Muscle layer of duodenum (tissue), 2 donors: ENCODE data around the gene RAX2.
A peak's percentile ranks its signal among the peaks of the same experiment; 100 is the strongest.

Experiments used
- H3K27ac ChIP-seq: one replicate; pipeline ENCODE4 v1.7.0; 2013; ENCODE audit warnings: mild to moderate bottlenecking, low read length
- H3K27me3 ChIP-seq: one replicate; pipeline ENCODE4 v1.7.0; 2013; ENCODE audit warnings: low read depth, mild to moderate bottlenecking, control low read depth, low read length
- H3K36me3 ChIP-seq, 2 donors: one replicate each; pipeline ENCODE4 v1.7.0; 2013; ENCODE audit warnings: low read length in 2 of 2, control low read depth in 1 of 2, mild to moderate bottlenecking in 1 of 2; ENCODE audit not compliant: insufficient read depth in 2 of 2, control insufficient read depth in 1 of 2
- H3K4me1 ChIP-seq, 2 donors: one replicate each; pipeline ENCODE4 v1.7.0; 2013; ENCODE audit warnings: low read length in 2 of 2, mild to moderate bottlenecking in 2 of 2, control low read depth in 1 of 2, moderate library complexity in 1 of 2; ENCODE audit not compliant: insufficient read depth in 2 of 2, control insufficient read depth in 1 of 2
- H3K4me3 ChIP-seq, 2 donors: one replicate each; pipeline ENCODE4 v1.7.0; 2013; ENCODE audit warnings: low read length in 2 of 2, low read depth in 1 of 2, mild to moderate bottlenecking in 1 of 2
- H3K9me3 ChIP-seq, 2 donors: one replicate each; pipeline ENCODE4 v1.7.0; 2013; ENCODE audit warnings: low read length in 2 of 2, control low read depth in 1 of 2, mild to moderate bottlenecking in 1 of 2; ENCODE audit not compliant: control insufficient read depth in 1 of 2
- donor health status: healthy.

The RAX2 gene

DNA sequence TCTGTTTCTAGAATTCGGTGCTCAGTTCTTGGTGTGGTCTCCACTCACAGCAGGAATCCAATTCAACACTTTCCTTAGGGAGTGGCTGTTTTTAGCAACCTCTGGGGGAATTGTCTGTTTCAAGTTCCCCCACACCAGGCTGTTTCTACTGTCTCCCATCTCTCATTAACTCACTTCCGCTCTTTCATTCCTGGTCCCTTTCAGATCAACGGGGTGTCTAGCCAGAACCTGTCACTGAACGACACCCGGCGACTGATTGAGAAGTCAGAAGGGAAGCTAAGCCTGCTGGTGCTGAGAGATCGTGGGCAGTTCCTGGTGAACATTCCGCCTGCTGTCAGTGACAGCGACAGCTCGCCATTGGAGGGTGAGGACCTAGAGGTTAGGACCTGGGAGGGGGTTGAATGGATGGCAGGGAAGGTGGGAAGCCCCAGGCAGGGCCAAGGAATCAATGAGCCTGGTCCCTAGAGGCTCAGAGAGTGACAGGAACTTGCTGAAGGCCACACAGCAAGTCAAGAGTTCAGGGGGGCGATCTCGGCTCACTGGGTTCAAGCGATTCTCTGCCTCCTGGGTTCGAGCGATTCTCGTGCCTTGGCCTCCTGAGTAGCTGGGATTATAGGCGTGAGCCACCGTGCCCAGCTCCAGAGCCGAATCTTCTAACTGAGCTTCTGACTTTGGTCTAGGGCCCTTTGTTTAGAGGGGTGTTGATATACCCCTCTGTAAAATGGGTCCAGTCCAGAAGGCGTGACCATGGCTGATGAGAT lies 38.3 kb downstream of the RAX2 start:
- peaks cover 0 to 6% of the 10 kb centered on the region in 2 donors for H3K9me3 ChIP-seq
- no peak overlapping the region for H3K27ac ChIP-seq
- no peak overlapping the region for H3K4me3 ChIP-seq
- no peaks in the 10 kb centered on the region for H3K36me3 ChIP-seq
- H3K27me3 ChIP-seq = no peaks in the 10 kb centered on the region
- H3K4me1 ChIP-seq = no peaks in the 10 kb centered on the region

DNA sequence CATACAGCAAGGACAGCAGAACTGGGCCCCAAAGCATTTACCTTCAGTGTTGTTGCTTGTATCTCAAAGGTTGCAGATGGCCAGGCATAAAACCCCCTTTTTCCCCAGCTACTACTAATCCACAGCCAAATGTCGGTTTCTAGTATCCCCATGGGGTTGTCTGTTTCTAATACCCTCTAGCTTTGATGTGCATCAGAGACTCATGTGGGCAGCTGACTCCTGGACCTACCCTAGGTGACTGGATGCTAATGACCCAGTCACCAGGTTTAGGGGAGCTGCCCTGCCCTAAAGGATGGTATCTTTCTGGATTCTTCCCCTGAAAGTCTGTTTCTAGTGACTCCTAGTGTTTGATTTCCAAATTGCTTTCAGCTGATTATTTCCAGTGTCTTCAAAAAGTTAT lies 39.9 kb downstream of the RAX2 start:
- no peak overlapping the region for H3K27ac ChIP-seq

DNA sequence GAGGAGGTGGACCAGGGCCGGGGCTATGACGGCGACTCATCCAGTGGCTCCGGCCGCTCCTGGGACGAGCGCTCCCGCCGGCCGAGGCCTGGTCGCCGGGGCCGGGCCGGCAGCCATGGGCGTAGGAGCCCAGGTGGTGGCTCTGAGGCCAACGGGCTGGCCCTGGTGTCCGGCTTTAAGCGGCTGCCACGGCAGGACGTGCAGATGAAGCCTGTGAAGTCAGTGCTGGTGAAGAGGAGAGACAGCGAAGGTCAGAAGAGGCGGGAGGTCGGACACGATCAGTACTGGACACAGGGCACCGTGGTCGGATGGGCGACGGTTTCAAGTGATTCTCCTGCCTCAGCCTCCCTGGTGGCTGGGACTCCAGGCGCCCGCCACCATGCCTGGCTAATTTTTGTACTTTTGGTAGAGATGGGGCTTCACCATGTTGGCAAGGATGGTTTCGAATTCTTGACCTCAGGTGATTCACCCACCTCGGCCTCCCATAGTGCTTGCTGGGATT lies 41.5 kb downstream of the RAX2 start:
- Histone ChIP-seq H3K9me3 (peaks cover 0 to 8% of the 10 kb centered on the region in 2 donors), H3K4me3 (no peak overlapping the region), H3K36me3 (no peaks in the 10 kb centered on the region), H3K4me1 (no peaks in the 10 kb centered on the region), H3K27me3 (no peaks in the 10 kb centered on the region), H3K27ac (no peak overlapping the region)

More for the DNA sequence above, 39.9 kb downstream of the RAX2 start:
- H3K36me3 ChIP-seq = no peaks in the 10 kb centered on the region
- no peaks in the 10 kb centered on the region for H3K4me1 ChIP-seq
- H3K9me3 ChIP-seq = peaks cover 0 to 8% of the 10 kb centered on the region in 2 donors
- H3K27me3 ChIP-seq = no peaks in the 10 kb centered on the region
- no peak overlapping the region for H3K4me3 ChIP-seq

DNA sequence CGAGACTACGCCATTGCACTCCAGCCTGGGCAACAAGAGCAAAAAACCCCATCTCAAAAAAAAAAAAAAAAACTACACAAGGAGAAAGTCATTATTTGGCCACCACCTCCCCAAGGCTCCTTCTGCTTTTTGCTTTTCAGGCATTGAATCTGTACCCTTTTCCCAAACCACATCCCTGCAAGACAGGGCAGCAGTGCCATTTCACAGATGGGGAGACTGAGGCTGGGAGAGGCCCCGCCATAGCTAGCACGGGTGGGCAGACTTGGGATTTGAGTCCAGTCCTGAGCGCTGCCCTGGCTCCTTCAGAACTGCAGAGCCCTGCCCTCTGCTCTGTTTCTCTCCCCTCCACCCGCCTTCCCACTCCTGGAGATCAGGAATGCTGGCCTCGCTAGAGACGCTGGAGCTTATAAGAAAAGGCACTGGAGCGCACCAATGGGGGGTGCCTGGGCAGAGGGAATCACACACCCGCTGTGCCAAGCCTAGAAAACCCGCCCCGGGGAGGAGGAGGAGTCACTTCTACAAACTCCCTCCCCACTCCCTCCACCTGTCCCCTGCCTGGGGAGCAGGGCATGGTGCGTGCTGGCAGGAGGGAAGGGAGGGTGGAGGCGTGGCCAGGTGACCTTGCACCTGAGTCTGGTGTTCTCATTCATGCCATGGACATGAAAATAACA lies 46.3 kb downstream of the RAX2 start:
- no peak overlapping the region for H3K27ac ChIP-seq
- H3K4me1 ChIP-seq = peaks cover 0 to 16% of the 10 kb centered on the region in 2 donors
- no peak overlapping the region for H3K4me3 ChIP-seq
- no peaks in the 10 kb centered on the region for H3K36me3 ChIP-seq
- H3K27me3 ChIP-seq = peaks cover 12% of the 10 kb centered on the region
- H3K9me3 ChIP-seq = peaks cover 0 to 8% of the 10 kb centered on the region in 2 donors

DNA sequence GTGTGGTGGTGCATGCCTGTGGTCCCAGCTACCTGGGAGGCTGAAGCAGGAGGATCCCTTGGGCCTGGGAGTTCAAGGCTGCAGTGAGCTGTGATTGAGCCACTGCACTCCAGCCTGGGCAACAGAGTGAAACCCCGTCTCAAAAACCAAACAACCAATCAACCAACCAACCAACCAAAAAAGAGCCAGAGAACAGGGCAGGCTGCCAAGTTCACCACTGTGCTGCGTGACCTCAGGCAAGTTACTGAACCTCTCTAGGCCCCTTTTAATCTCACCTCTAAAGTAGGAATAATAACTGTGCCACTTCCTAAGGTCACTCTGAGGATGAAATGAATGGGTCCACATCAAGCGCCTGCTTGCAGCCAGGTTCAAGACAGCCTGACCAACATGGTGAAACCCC lies 46.9 kb downstream of the RAX2 start:
- Histone ChIP-seq H3K27me3 (peaks cover 12% of the 10 kb centered on the region), H3K4me3 (no peak overlapping the region), H3K9me3 (peaks cover 0 to 8% of the 10 kb centered on the region in 2 donors), H3K36me3 (no peaks in the 10 kb centered on the region), H3K4me1 (peaks cover 0 to 16% of the 10 kb centered on the region in 2 donors), H3K27ac (no peak overlapping the region)

DNA sequence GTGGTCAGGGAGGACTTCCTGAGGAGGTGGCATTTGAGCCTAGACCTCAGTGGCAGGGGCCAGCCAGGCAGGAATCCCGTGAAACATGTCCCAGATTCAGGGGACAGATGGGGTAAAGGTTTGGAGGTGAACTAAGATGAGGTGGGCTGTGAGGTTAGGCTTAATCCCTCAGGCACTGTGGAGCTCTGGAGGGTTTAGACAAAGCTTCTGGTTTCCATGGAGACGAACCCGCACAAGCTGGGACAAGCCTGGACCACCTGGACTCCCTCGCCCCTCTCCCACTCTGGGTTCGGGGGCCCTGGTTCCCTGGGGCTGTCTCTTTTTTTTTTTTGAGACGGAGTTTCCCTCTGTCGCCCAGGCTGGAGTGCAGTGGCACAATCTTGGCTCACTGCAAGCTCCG lies 48.1 kb downstream of the RAX2 start:
- H3K9me3 ChIP-seq = peaks cover 0 to 3% of the 10 kb centered on the region in 2 donors
- H3K4me1 ChIP-seq = peaks cover 0 to 16% of the 10 kb centered on the region in 2 donors
- H3K27me3 ChIP-seq = peaks cover 17% of the 10 kb centered on the region
- no peaks in the 10 kb centered on the region for H3K36me3 ChIP-seq
- H3K4me3 ChIP-seq = no peak overlapping the region
- no peak overlapping the region for H3K27ac ChIP-seq

DNA sequence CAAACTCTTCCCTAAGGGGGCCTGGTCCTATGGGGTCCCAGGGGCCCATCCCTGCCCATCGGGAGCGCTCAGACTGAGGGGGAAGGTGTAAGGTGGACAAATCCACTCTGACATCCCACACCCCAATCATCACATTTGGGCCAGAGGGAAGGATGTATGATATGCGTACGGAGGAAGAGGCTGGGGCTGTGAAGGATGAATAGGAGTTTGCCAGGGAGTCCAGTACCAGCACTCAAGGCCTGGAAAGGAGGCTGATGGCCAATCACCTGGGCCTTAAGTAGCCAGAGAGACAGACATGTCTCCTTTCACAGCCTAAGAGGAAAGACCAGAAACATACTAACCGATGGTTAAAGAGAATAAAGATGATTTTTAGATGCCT lies 48.9 kb downstream of the RAX2 start:
- H3K4me1 ChIP-seq = peaks cover 0 to 16% of the 10 kb centered on the region in 2 donors
- no peak overlapping the region for H3K27ac ChIP-seq
- peaks cover 17% of the 10 kb centered on the region for H3K27me3 ChIP-seq
- H3K9me3 ChIP-seq = no peaks in the 10 kb centered on the region
- H3K4me3 ChIP-seq = no peak overlapping the region
- no peaks in the 10 kb centered on the region for H3K36me3 ChIP-seq

DNA sequence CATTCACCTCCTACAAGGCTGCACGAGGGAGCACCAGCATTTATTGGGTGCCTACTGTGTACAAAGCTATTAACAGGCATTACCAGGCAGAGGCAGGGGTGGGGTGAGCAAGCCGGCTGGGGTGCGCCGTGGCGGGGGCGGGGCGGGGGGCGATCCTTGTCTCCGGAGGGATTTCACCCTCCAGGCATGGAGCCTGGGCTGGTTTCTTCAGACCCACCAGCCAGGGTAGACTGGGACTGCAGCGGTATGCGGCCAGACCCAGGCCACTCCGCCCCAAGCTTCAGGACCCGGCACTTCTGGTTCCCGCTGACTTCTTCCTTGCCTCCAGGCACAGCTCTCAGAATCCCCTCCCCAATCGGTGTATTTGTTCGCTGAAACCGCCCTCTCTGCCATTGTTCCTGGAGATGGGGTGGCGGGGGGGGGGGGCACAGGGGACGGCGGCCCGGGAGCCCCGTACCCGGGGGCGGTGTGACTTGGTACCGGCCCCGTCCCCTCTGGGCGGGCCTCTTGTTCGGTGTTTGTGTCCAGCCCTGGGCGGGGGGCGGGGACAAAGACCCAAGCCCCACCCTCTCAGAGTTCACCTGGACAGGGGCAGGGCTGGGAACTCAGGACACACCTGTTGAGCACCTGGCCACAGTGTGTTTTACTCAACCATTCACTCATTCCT lies 49.5 kb downstream of the RAX2 start:
- Histone ChIP-seq H3K4me3 (peak overlapping the region in 1 of 2 donors; percentile 42), H3K27ac (no peak overlapping the region), H3K4me1 (peaks cover 0 to 16% of the 10 kb centered on the region in 2 donors), H3K36me3 (no peaks in the 10 kb centered on the region), H3K27me3 (peaks cover 17% of the 10 kb centered on the region), H3K9me3 (no peaks in the 10 kb centered on the region)

DNA sequence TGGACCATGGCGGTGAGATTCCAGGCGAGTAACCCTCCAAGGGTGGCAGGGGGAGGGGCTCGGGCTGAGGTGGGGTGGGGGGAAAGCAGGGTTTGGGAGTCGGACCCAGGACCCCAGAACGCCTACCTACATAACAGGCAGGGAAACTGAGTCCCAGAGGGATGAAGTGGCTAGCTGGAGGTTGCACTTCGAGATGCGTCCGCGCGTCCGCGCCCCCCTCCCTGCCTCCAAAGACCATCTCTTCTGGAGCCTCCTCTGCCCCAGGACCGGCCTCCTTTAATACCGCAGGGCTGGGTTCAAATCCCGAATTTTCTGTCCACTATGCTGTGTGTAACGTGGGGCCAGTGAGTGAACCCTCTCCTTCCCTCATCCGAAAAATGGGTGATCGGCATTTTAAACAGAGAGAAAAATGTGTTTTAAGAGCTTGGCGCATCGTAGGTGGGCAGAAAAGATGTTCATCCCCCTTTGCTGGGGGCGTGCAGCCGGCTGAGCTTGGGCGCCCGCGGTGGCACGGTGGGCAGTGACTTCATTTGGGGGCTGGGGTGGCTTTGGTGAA lies 50.1 kb downstream of the RAX2 start:
- Histone ChIP-seq H3K4me3 (peak overlapping the region in 1 of 2 donors; percentile 42), H3K27me3 (peaks cover 17% of the 10 kb centered on the region), H3K4me1 (peaks cover 0 to 16% of the 10 kb centered on the region in 2 donors), H3K36me3 (no peaks in the 10 kb centered on the region), H3K27ac (no peak overlapping the region), H3K9me3 (no peaks in the 10 kb centered on the region)

DNA sequence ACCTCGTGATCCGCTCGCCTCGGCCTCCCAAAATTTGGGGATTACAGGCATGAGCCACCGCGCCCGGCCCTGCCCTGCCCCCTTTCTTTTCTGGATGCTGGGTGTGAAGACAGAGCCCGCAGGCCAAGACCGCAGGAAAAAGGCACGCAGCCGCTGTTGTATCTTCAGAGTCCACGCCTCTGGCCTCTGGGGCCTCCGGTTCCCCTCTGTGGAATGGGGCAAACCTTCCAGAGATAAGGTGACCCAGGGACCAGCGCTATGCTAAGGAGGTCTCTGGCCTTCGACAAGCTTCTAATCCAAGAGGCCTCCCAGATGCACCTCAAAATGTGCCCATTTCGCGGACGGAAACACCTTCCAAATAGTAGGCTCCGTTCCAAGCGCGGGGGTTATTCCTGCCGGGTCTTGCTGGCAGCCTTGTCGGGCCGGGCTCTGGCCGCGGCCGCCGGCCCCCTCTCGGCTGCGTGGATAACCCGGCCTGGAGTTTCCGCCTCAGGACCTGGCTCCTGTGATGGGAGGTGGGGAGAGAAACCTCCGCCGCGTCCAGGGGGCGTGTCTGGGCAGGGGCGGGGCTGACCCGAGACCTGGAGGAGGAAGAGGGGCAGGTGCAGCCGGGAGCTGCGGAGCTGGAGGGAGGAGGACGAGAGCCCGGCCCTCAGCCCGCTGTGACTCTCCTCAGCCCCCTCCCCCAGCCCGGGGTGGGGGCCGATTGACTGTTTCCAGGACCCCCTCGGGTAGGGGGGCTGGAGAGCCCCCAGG lies 50.7 kb downstream of the RAX2 start:
- Histone ChIP-seq H3K4me1 (peaks cover 0 to 16% of the 10 kb centered on the region in 2 donors), H3K36me3 (no peaks in the 10 kb centered on the region), H3K27me3 (peaks cover 17% of the 10 kb centered on the region), H3K4me3 (peak overlapping the region in 1 of 2 donors; percentile 21), H3K27ac (no peak overlapping the region), H3K9me3 (no peaks in the 10 kb centered on the region)
